ENCODE measurements around the gene PTRH1. TPM values are rescaled to one million over a fixed set of nuclear protein-coding genes. Genes with fewer than 3 reads are reported as not detected.

Gene PTRH1
- total and polyA plus RNA-seq, 2 donors from 2014 or later, result 20.5 to 41.3 TPM

- no peak for FAIRE-seq
- TF ChIP-seq, protein P1, sequence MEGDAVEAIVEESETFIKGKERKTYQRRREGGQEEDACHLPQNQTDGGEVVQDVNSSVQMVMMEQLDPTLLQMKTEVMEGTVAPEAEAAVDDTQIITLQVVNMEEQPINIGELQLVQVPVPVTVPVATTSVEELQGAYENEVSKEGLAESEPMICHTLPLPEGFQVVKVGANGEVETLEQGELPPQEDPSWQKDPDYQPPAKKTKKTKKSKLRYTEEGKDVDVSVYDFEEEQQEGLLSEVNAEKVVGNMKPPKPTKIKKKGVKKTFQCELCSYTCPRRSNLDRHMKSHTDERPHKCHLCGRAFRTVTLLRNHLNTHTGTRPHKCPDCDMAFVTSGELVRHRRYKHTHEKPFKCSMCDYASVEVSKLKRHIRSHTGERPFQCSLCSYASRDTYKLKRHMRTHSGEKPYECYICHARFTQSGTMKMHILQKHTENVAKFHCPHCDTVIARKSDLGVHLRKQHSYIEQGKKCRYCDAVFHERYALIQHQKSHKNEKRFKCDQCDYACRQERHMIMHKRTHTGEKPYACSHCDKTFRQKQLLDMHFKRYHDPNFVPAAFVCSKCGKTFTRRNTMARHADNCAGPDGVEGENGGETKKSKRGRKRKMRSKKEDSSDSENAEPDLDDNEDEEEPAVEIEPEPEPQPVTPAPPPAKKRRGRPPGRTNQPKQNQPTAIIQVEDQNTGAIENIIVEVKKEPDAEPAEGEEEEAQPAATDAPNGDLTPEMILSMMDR (IDR thresholded peaks at IDR 0.05; ENCODE audit: borderline replicate concordance, extremely low read depth, insufficient read depth), result no peak
These were observed 17.0 kb upstream of the PTRH1 start for GRCh38 chr9:127732444-127732843.

GRCh38 chr9:127731938-127732337 lies 16.5 kb upstream of the PTRH1 start:
- no peak overlapping the region for H3K4me3 ChIP-seq (ENCODE audit: low read length in 3 of 3)
- TF ChIP-seq, protein P1 (IDR thresholded peaks at IDR 0.05; ENCODE audit: borderline replicate concordance, extremely low read depth, insufficient read depth), result no peak
- H3K9ac ChIP-seq (ENCODE audit: low read length in 3 of 3), result no peak overlapping the region
- DNase-seq, result no peak
- FAIRE-seq, result no peak
- no peaks in the 10 kb centered on the region for H3K36me3 ChIP-seq (ENCODE audit: control insufficient read depth in 2 of 3, insufficient read depth in 3 of 3, low read length in 3 of 3)
- intact Hi-C loops (cut with DNase I), result no loop called here
- H3K4me1 ChIP-seq (ENCODE audit: control insufficient read depth in 2 of 3, insufficient read depth in 2 of 3, low read depth in 1 of 3, low read length in 3 of 3), result peaks cover 0 to 10% (median 7%) of the 10 kb centered on the region in 3 donors
- H3K27me3 ChIP-seq (ENCODE audit: control insufficient read depth, insufficient read depth, low read length), result no peaks in the 10 kb centered on the region
- no peak overlapping the region for H3K27ac ChIP-seq (ENCODE audit: low read depth in 2 of 2, low read length in 2 of 2)
- H3K9me3 ChIP-seq (ENCODE audit: control insufficient read depth in 2 of 3, insufficient read depth in 1 of 3, low read length in 3 of 3), result no peaks in the 10 kb centered on the region

More at GRCh38 chr9:127732444-127732843, 17.0 kb upstream of the PTRH1 start:
- intact Hi-C loops (cut with DNase I), result no loop called here
- no peak overlapping the region for H3K4me3 ChIP-seq (ENCODE audit: low read length in 3 of 3)
- H3K4me1 ChIP-seq (ENCODE audit: control insufficient read depth in 2 of 3, insufficient read depth in 2 of 3, low read depth in 1 of 3, low read length in 3 of 3), result peaks cover 0 to 10% (median 7%) of the 10 kb centered on the region in 3 donors
- H3K9ac ChIP-seq (ENCODE audit: low read length in 3 of 3), result no peak overlapping the region
- no peak overlapping the region for H3K27ac ChIP-seq (ENCODE audit: low read depth in 2 of 2, low read length in 2 of 2)
- DNase-seq, result peak in 1 of 5 donors; percentile 38
- no peaks in the 10 kb centered on the region for H3K27me3 ChIP-seq (ENCODE audit: control insufficient read depth, insufficient read depth, low read length)
- no peaks in the 10 kb centered on the region for H3K36me3 ChIP-seq (ENCODE audit: control insufficient read depth in 2 of 3, insufficient read depth in 3 of 3, low read length in 3 of 3)
- no peaks in the 10 kb centered on the region for H3K9me3 ChIP-seq (ENCODE audit: control insufficient read depth in 2 of 3, insufficient read depth in 1 of 3, low read length in 3 of 3)

GRCh38 chr9:127730799-127731410 lies 15.4 kb upstream of the PTRH1 start:
- no peaks in the 10 kb centered on the region for H3K27me3 ChIP-seq (ENCODE audit: control insufficient read depth, insufficient read depth, low read length)
- intact Hi-C loops (cut with DNase I), result no loop called here
- no peak overlapping the region for H3K9ac ChIP-seq (ENCODE audit: low read length in 3 of 3)

More at GRCh38 chr9:127730799-127731410, 15.4 kb upstream of the PTRH1 start:
- FAIRE-seq (no peak), DNase-seq (peak in 1 of 5 donors; percentile 70)
- no peaks in the 10 kb centered on the region for H3K9me3 ChIP-seq (ENCODE audit: control insufficient read depth in 2 of 3, insufficient read depth in 1 of 3, low read length in 3 of 3)
- TF ChIP-seq, protein P1 (IDR thresholded peaks at IDR 0.05; ENCODE audit: borderline replicate concordance, extremely low read depth, insufficient read depth), result no peak
- H3K4me3 ChIP-seq (ENCODE audit: low read length in 3 of 3), result no peak overlapping the region
- H3K27ac ChIP-seq (ENCODE audit: low read depth in 2 of 2, low read length in 2 of 2), result no peak overlapping the region
- H3K36me3 ChIP-seq (ENCODE audit: control insufficient read depth in 2 of 3, insufficient read depth in 3 of 3, low read length in 3 of 3), result no peaks in the 10 kb centered on the region
- peaks cover 0 to 10% (median 7%) of the 10 kb centered on the region in 3 donors for H3K4me1 ChIP-seq (ENCODE audit: control insufficient read depth in 2 of 3, insufficient read depth in 2 of 3, low read depth in 1 of 3, low read length in 3 of 3)
